Measurements from ENCODE around the gene PALD1.

Gene PALD1

DNA sequence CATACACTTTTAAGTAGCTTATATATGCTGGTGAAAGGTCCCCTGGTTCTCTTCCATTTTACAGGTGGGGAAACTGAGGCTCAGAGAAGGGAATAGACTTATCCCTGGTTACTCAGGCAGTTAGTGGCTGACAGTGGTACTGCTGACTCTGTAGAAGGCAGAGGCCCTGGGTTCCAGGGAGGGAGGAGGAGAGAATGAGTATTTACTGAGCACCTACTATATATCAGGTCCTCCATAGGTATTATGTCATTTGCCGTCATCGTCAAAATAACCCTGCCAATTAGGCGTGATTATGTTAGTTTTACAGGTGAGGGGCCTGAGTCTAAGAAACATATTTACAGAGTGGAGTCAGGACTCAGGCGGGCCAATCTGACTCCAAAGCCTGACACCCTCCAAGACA lies 13.3 kb upstream of the PALD1 start:
- DNase-seq (ENCODE audit: low spot score), result no peak
- in situ Hi-C loops (cut with MboI; ENCODE audit: low pct_unique_long_range_greater_than_20kb, low sequenced_read_pairs, unreplicated experiment), result no loop called here
- TF ChIP-seq, protein P1, sequence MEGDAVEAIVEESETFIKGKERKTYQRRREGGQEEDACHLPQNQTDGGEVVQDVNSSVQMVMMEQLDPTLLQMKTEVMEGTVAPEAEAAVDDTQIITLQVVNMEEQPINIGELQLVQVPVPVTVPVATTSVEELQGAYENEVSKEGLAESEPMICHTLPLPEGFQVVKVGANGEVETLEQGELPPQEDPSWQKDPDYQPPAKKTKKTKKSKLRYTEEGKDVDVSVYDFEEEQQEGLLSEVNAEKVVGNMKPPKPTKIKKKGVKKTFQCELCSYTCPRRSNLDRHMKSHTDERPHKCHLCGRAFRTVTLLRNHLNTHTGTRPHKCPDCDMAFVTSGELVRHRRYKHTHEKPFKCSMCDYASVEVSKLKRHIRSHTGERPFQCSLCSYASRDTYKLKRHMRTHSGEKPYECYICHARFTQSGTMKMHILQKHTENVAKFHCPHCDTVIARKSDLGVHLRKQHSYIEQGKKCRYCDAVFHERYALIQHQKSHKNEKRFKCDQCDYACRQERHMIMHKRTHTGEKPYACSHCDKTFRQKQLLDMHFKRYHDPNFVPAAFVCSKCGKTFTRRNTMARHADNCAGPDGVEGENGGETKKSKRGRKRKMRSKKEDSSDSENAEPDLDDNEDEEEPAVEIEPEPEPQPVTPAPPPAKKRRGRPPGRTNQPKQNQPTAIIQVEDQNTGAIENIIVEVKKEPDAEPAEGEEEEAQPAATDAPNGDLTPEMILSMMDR (IDR thresholded peaks at IDR 0.05; ENCODE audit: extremely low read depth, insufficient read depth, missing control alignments), result no peak

DNA sequence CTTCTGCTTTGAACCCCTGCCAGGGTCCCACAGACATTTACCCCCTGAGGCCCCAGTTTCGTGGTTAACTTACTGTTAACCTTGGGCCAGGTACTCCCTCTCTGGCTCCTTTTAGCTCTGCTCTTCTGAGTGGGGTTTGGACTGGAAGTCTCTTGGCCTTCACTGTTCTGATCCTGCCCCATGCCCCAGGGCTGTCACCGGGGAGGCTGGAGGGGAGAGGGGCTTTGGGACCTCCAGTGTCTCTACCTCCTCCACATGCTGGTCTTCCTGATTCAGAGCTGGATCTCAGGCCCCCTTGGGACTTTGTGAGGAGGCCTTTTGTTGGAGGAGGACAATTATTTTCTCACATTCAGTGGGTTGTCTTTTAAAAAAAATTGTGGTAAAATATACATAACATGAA lies 12.7 kb upstream of the PALD1 start:
- in situ Hi-C loops (cut with MboI; ENCODE audit: low pct_unique_long_range_greater_than_20kb, low sequenced_read_pairs, unreplicated experiment), result no loop called here
- TF ChIP-seq, protein P1 (IDR thresholded peaks at IDR 0.05; ENCODE audit: extremely low read depth, insufficient read depth, missing control alignments), result no peak
- no peak for DNase-seq (ENCODE audit: low spot score)

GRCh38 chr10:70466951-70467350 lies 11.6 kb upstream of the PALD1 start:
- in situ Hi-C loops (cut with MboI; ENCODE audit: low pct_unique_long_range_greater_than_20kb, low sequenced_read_pairs, unreplicated experiment), result no loop called here
- DNase-seq (ENCODE audit: low spot score), result no peak
- TF ChIP-seq, protein P1 (IDR thresholded peaks at IDR 0.05; ENCODE audit: extremely low read depth, insufficient read depth, missing control alignments), result no peak

GRCh38 chr10:70472799-70473454 lies 5.6 kb upstream of the PALD1 start:
- no peak for DNase-seq (ENCODE audit: low spot score)
- in situ Hi-C loops (cut with MboI; ENCODE audit: low pct_unique_long_range_greater_than_20kb, low sequenced_read_pairs, unreplicated experiment), result no loop called here
- TF ChIP-seq, protein P1 (IDR thresholded peaks at IDR 0.05; ENCODE audit: extremely low read depth, insufficient read depth, missing control alignments), result no peak

DNA sequence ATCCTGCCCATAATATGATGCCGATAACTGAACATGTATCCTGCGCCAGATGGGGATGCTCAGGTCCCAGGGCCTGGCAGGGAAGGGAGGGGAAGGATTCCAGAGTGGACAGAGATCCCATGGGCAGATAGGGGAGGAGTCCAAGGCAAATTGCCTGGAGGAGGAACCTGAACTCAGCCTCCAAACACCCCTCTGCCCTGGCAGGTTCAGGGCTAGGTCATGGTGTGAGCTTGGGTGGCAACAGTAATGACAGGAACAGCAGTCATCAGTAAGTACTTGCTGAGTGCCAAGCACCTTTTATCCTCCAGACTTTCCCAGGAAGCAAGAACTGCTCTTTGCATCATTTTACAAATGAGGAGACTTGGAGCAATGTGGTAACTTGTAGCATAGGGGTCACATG lies 3.8 kb upstream of the PALD1 start:
- TF ChIP-seq, protein P1 (IDR thresholded peaks at IDR 0.05; ENCODE audit: extremely low read depth, insufficient read depth, missing control alignments), result no peak

DNA sequence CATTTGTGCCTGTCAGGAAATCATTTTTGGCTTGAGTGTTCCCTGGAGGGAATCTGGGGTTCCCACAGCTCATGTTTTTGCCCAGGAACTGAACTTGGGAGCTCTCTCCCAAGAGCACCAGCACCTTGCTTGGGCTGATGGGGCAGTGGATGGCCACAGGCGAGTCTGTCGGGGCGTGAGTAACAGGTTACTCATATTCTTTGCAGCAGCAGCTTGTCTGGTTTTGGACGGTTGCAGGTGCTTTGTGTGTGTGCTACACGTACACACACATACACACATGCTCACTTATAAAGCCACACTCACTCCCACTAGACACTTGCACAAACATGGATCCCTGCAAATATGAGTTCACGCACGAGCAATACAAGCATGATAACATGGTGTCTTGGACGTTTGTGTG lies 2.9 kb upstream of the PALD1 start:
- TF ChIP-seq, protein P1 (IDR thresholded peaks at IDR 0.05; ENCODE audit: extremely low read depth, insufficient read depth, missing control alignments), result no peak
- in situ Hi-C loops (cut with MboI; ENCODE audit: low pct_unique_long_range_greater_than_20kb, low sequenced_read_pairs, unreplicated experiment), result no loop called here
- DNase-seq (ENCODE audit: low spot score), result no peak

More for the DNA sequence above, 3.8 kb upstream of the PALD1 start:
- DNase-seq (ENCODE audit: low spot score), result no peak
- in situ Hi-C loops (cut with MboI; ENCODE audit: low pct_unique_long_range_greater_than_20kb, low sequenced_read_pairs, unreplicated experiment), result no loop called here

Data from GM13977 (cell line).